Trophoblast cell (in vitro differentiated cells and primary cell): ENCODE results near the gene APBA2.

ENCODE experiments used
- DNase-seq, 2 donors: peaks; one replicate each; pipeline ENCODE4 v3.0.0-alpha.2; 2016
- H2AFZ ChIP-seq: 2 replicates; pipeline ENCODE4 v1.6.1; 2013; ENCODE audit warnings: low read length, moderate library complexity, mild to moderate bottlenecking; ENCODE audit not compliant: insufficient read depth, poor library complexity
- H2AK5ac ChIP-seq: 2 replicates; pipeline ENCODE4 v1.6.1; 2013; ENCODE audit warnings: mild to moderate bottlenecking, low read length
- H2BK120ac ChIP-seq: 2 replicates; pipeline ENCODE4 v1.6.1; 2013; ENCODE audit warnings: low read length, mild to moderate bottlenecking, moderate library complexity; ENCODE audit not compliant: insufficient read depth, poor library complexity
- H2BK12ac ChIP-seq: 2 replicates; pipeline ENCODE4 v1.6.1; 2013; ENCODE audit warnings: mild to moderate bottlenecking, low read length, moderate library complexity
- H2BK5ac ChIP-seq: 2 replicates; pipeline ENCODE4 v1.6.1; 2013; ENCODE audit warnings: low read length, low read depth, moderate library complexity, mild to moderate bottlenecking; ENCODE audit not compliant: poor library complexity
- H3K14ac ChIP-seq: 2 replicates; pipeline ENCODE4 v1.6.1; 2013; ENCODE audit warnings: mild to moderate bottlenecking, low read length
- H3K18ac ChIP-seq: 2 replicates; pipeline ENCODE4 v1.6.1; 2013; ENCODE audit warnings: mild to moderate bottlenecking, low read length
- H3K23ac ChIP-seq: 2 replicates; pipeline ENCODE4 v1.6.1; 2013; ENCODE audit warnings: low read length
- H3K27ac ChIP-seq: 2 replicates; pipeline ENCODE4 v1.5.1; 2013; ENCODE audit warnings: low read depth, mild to moderate bottlenecking, inconsistent platforms, low read length, moderate library complexity
- H3K27me3 ChIP-seq: 2 replicates; pipeline ENCODE4 v1.6.1; 2013; ENCODE audit warnings: inconsistent platforms, mild to moderate bottlenecking, low read length, moderate library complexity; ENCODE audit not compliant: insufficient read depth
- H3K36me3 ChIP-seq, 2 experiments: 1 replicate in 1 of 2; 2 replicates in 1 of 2; pipeline ENCODE4 v1.6.1; 2013; ENCODE audit warnings: low read length in 2 of 2, mild to moderate bottlenecking in 2 of 2, moderate library complexity in 1 of 2; ENCODE audit not compliant: insufficient read depth in 2 of 2, control insufficient read depth in 1 of 2
- H3K4ac ChIP-seq: 2 replicates; pipeline ENCODE4 v1.6.1; 2013; ENCODE audit warnings: low read depth, mild to moderate bottlenecking, low read length, moderate library complexity
- H3K4me1 ChIP-seq, 2 experiments: 1 replicate in 1 of 2; 2 replicates in 1 of 2; pipeline ENCODE4 v1.6.1; 2013; ENCODE audit warnings: low read length in 2 of 2, mild to moderate bottlenecking in 2 of 2, moderate library complexity in 1 of 2; ENCODE audit not compliant: insufficient read depth in 2 of 2, control insufficient read depth in 1 of 2
- H3K4me2 ChIP-seq: 2 replicates; pipeline ENCODE4 v1.6.1; 2013; ENCODE audit warnings: inconsistent platforms, mild to moderate bottlenecking, low read length, moderate library complexity
- H3K4me3 ChIP-seq: 2 replicates; pipeline ENCODE4 v1.5.1; 2013; ENCODE audit warnings: mild to moderate bottlenecking, low read depth, low read length, inconsistent platforms
- H3K79me1 ChIP-seq: one replicate; pipeline ENCODE4 v1.6.1; 2013; ENCODE audit warnings: low read length
- H3K79me2 ChIP-seq: 2 replicates; pipeline ENCODE4 v1.6.1; 2013; ENCODE audit warnings: low read length, mild to moderate bottlenecking; ENCODE audit not compliant: control insufficient read depth, insufficient read depth, poor library complexity
- H3K9ac ChIP-seq: 2 replicates; pipeline ENCODE4 v1.6.1; 2013; ENCODE audit warnings: mild to moderate bottlenecking, low read length
- H3K9me3 ChIP-seq: 2 replicates; pipeline ENCODE4 v1.6.1; 2013; ENCODE audit warnings: low read depth, mild to moderate bottlenecking, control low read depth, inconsistent platforms, low read length; ENCODE audit not compliant: insufficient read depth
- H4K12ac ChIP-seq: 2 replicates; pipeline ENCODE4 v1.6.1; 2013; ENCODE audit warnings: low read depth, mild to moderate bottlenecking, low read length, moderate library complexity
- H4K8ac ChIP-seq: 2 replicates; pipeline ENCODE4 v1.6.1; 2013; ENCODE audit warnings: low read depth, mild to moderate bottlenecking, low read length, moderate library complexity
- H4K91ac ChIP-seq: one replicate; pipeline ENCODE4 v1.6.1; 2013; ENCODE audit warnings: low read depth, mild to moderate bottlenecking, low read length, moderate library complexity
- WGBS: extraction: QIAGEN DNeasy Blood & Tissue Kit; methylation state at CpG from one replicate; pipeline ENCODE4 v1.1.7; 2013; ENCODE audit warnings: missing lambda C conversion rate; ENCODE audit not compliant: insufficient read length, insufficient coverage; ENCODE audit errors: extremely low coverage; 5-methylcytosine and 5-hydroxymethylcytosine counted together

Gene APBA2

DNA sequence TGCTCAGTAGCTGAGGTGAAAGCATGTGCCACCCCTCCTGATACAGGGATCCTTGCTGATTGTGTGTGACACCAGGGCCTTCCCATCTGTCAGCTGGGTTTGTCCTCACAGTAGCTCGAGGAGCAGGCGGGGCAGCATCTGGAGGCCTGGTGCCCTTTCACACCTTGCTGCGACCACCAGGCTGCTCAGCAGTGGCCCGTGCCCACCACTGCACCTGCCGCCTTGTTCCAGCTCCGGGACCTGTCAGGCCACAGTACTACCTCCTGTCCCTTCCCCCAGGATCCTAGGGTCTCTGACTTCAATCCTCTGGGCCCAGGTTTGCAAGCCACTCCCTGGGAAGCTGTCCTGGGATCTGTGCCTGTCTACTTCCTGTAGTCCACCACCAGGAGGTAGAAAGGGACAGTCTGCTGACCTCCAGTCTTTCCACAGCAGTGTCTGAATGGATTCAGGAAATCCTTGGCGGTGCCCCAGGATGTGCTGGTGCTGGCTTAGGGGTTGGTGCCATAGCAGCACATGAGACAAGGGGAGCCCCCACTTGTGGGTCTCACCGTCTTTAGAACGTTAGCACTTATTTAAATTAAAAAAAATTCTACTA, 27.5 kb downstream of the APBA2 start:
- DNase-seq: no peak
- Histone ChIP-seq H2AK5ac (no peak overlapping the region), H2BK12ac (no peak overlapping the region), H4K8ac (no peak overlapping the region), H3K79me2 (no peaks in the 10 kb centered on the region), H4K12ac (no peak overlapping the region), H2AFZ (no peak overlapping the region), H3K9me3 (peaks cover 6% of the 10 kb centered on the region), H3K4me1 (no peaks in the 10 kb centered on the region), H3K9ac (no peak overlapping the region), H3K4me2 (no peak overlapping the region), H3K18ac (no peak overlapping the region), H3K79me1 (no peaks in the 10 kb centered on the region), H2BK120ac (no peak overlapping the region), H3K4me3 (no peak overlapping the region), H3K36me3 (no peaks in the 10 kb centered on the region), H3K4ac (no peak overlapping the region), H4K91ac (no peak overlapping the region), H3K27ac (no peak overlapping the region), H2BK5ac (no peak overlapping the region), H3K27me3 (no peaks in the 10 kb centered on the region), H3K14ac (no peak overlapping the region), H3K23ac (no peak overlapping the region)
- no CpG with 5 or more reads among the region's 9 CpGs for WGBS

DNA sequence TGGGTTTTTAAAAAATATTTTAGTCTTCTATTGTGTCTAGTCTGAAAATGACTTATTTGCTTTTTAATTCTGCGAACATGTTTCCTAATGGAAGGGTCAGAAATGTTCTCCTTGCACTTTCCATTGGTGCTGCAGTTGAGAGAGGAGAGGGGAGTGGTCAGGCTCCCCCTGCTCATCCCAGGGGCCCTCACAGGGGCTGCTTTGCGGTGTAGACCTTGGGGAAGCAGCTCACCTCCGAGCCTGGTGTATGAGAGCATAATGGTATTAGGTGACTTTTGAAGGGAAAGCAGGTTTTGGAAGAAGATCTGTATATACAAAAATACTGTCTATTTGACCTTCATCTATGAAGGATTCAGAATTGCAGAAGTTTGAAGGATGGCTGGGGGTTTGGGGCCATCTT, 28.3 kb downstream of the APBA2 start:
- Histone ChIP-seq H3K18ac (no peak overlapping the region), H3K4me3 (no peak overlapping the region), H3K23ac (no peak overlapping the region), H3K9ac (no peak overlapping the region), H3K79me1 (no peaks in the 10 kb centered on the region), H4K8ac (no peak overlapping the region), H3K27me3 (no peaks in the 10 kb centered on the region), H3K9me3 (peaks cover 6% of the 10 kb centered on the region), H4K91ac (no peak overlapping the region), H4K12ac (no peak overlapping the region), H2BK12ac (no peak overlapping the region), H3K4me2 (no peak overlapping the region), H3K4me1 (no peaks in the 10 kb centered on the region), H2BK5ac (no peak overlapping the region), H3K27ac (no peak overlapping the region), H3K79me2 (no peaks in the 10 kb centered on the region), H3K14ac (no peak overlapping the region), H2AFZ (no peak overlapping the region), H2BK120ac (no peak overlapping the region), H2AK5ac (no peak overlapping the region), H3K36me3 (no peaks in the 10 kb centered on the region), H3K4ac (no peak overlapping the region)
- no peak for DNase-seq
- WGBS: no CpG with 5 or more reads among the region's 3 CpGs

- H2BK5ac ChIP-seq: no peak overlapping the region
- no peak overlapping the region for H2BK12ac ChIP-seq
- H3K23ac ChIP-seq: no peak overlapping the region
- H4K8ac ChIP-seq: no peak overlapping the region
- WGBS: 100% methylated on average over 2 of the region's 18 CpGs
- no peaks in the 10 kb centered on the region for H3K36me3 ChIP-seq
- no peaks in the 10 kb centered on the region for H3K79me1 ChIP-seq
- no peak overlapping the region for H2AK5ac ChIP-seq
- H3K4me2 ChIP-seq: no peak overlapping the region
- H3K27ac ChIP-seq: no peak overlapping the region
- DNase-seq: no peak
- H3K4me3 ChIP-seq: peak overlapping the region; percentile 25
- H3K18ac ChIP-seq: no peak overlapping the region
- H3K4ac ChIP-seq: no peak overlapping the region
- no peak overlapping the region for H2AFZ ChIP-seq
- H3K4me1 ChIP-seq: no peaks in the 10 kb centered on the region
- peaks cover 6% of the 10 kb centered on the region for H3K9me3 ChIP-seq
- no peak overlapping the region for H3K14ac ChIP-seq
- no peak overlapping the region for H4K12ac ChIP-seq
- no peak overlapping the region for H2BK120ac ChIP-seq
- no peaks in the 10 kb centered on the region for H3K27me3 ChIP-seq
- no peak overlapping the region for H4K91ac ChIP-seq
- H3K9ac ChIP-seq: no peak overlapping the region
- no peaks in the 10 kb centered on the region for H3K79me2 ChIP-seq
Measured at GRCh38 chr15:28914483-28915023, 28.8 kb downstream of the APBA2 start.

GRCh38 chr15:28915041-28915810, 29.5 kb downstream of the APBA2 start:
- Histone ChIP-seq H3K79me1 (no peaks in the 10 kb centered on the region), H3K14ac (no peak overlapping the region), H3K27me3 (no peaks in the 10 kb centered on the region), H3K79me2 (no peaks in the 10 kb centered on the region), H3K18ac (no peak overlapping the region), H3K4me3 (peak overlapping the region; percentile 45), H4K12ac (no peak overlapping the region), H3K36me3 (no peaks in the 10 kb centered on the region), H3K4ac (no peak overlapping the region), H2BK120ac (no peak overlapping the region), H2BK5ac (no peak overlapping the region), H3K4me1 (no peaks in the 10 kb centered on the region), H3K4me2 (no peak overlapping the region), H2AK5ac (no peak overlapping the region), H2BK12ac (no peak overlapping the region), H3K27ac (no peak overlapping the region), H4K8ac (no peak overlapping the region), H2AFZ (no peak overlapping the region), H4K91ac (no peak overlapping the region), H3K23ac (peak overlapping the region; percentile 91), H3K9ac (peak overlapping the region; percentile 36), H3K9me3 (peaks cover 6% of the 10 kb centered on the region)
- DNase-seq: no peak
- WGBS: 100% methylated on average over 3 of the region's 3 CpGs
